ENCODE results near the gene SNAPIN. TPM values are rescaled to one million over a fixed set of nuclear protein-coding genes. Genes with fewer than 3 reads are reported as not detected.

SNAPIN gene
- total RNA-seq, 1 donor from 2014 or later = 31.1 TPM

GRCh38 chr1:153699768-153700167, 41.3 kb downstream of the SNAPIN start:
- H3K27ac Mint-ChIP-seq (ENCODE audit: unreplicated experiment) = no peak overlapping the region
- TF ChIP-seq CTCF (IDR thresholded peaks at IDR 0.05) = no peak
- no peaks in the 10 kb centered on the region for H3K27me3 Mint-ChIP-seq (ENCODE audit: low read depth)
- H3K36me3 Mint-ChIP-seq (ENCODE audit: low read depth) = no peaks in the 10 kb centered on the region
- no peaks in the 10 kb centered on the region for H3K9me3 Mint-ChIP-seq (ENCODE audit: low read depth)
- DNase-seq (ENCODE audit: low spot score) = no peak
- H3K4me3 Mint-ChIP-seq (ENCODE audit: unreplicated experiment) = no peak overlapping the region
- H3K4me1 Mint-ChIP-seq (ENCODE audit: low read depth) = peaks cover 3% of the 10 kb centered on the region

- TF ChIP-seq CTCF (IDR thresholded peaks at IDR 0.05) = no peak
- Mint-ChIP-seq H3K4me3 (ENCODE audit: unreplicated experiment) (no peak overlapping the region), H3K36me3 (ENCODE audit: low read depth) (no peaks in the 10 kb centered on the region), H3K27ac (ENCODE audit: unreplicated experiment) (no peak overlapping the region), H3K27me3 (ENCODE audit: low read depth) (no peaks in the 10 kb centered on the region), H3K9me3 (ENCODE audit: low read depth) (no peaks in the 10 kb centered on the region), H3K4me1 (ENCODE audit: low read depth) (no peaks in the 10 kb centered on the region)
- DNase-seq (ENCODE audit: low spot score) = no peak
Observed at GRCh38 chr1:153705484-153705883, 47.0 kb downstream of the SNAPIN start.

- H3K4me1 Mint-ChIP-seq (ENCODE audit: low read depth) = no peaks in the 10 kb centered on the region
- no peaks in the 10 kb centered on the region for H3K27me3 Mint-ChIP-seq (ENCODE audit: low read depth)
- TF ChIP-seq CTCF (IDR thresholded peaks at IDR 0.05) = no peak
- no peak overlapping the region for H3K27ac Mint-ChIP-seq (ENCODE audit: unreplicated experiment)
- H3K36me3 Mint-ChIP-seq (ENCODE audit: low read depth) = no peaks in the 10 kb centered on the region
- no peak overlapping the region for H3K4me3 Mint-ChIP-seq (ENCODE audit: unreplicated experiment)
- DNase-seq (ENCODE audit: low spot score) = no peak
- H3K9me3 Mint-ChIP-seq (ENCODE audit: low read depth) = no peaks in the 10 kb centered on the region
Observed at GRCh38 chr1:153711026-153711425, 52.5 kb downstream of the SNAPIN start.

Small RNA genes within 50 kb of the gene (microRNA-seq; reads per million reads assigned to microRNA genes)
- not detected for gene MIR8083 (ENCODE audit: borderline number of aligned reads)

Other genes starting within 250 kb of the SNAPIN start
- not detected in 3 replicates for gene S100A7A, start 242.2 kb upstream of the SNAPIN start, total RNA-seq
- gene S100A7, start 198.1 kb upstream of the SNAPIN start, total RNA-seq = not detected in 3 replicates
- 1.4 to 12.1 TPM (median 10.9 TPM) in 3 replicates for gene S100A6, start 122.7 kb upstream of the SNAPIN start, total RNA-seq
- gene S100A5, start 117.8 kb upstream of the SNAPIN start, total RNA-seq = 0.47 to 0.94 TPM in 2 of 3 replicates, not detected in the other
- 331 to 404 TPM (median 388 TPM) in 3 replicates for gene S100A4, start 112.9 kb upstream of the SNAPIN start, total RNA-seq
- 6.5 to 10.8 TPM (median 8.7 TPM) in 3 replicates for gene S100A3, start 109.4 kb upstream of the SNAPIN start, total RNA-seq
- 15.4 to 22.2 TPM (median 18.9 TPM) in 3 replicates for gene S100A2, start 92.9 kb upstream of the SNAPIN start, total RNA-seq
- gene S100A16, start 45.6 kb upstream of the SNAPIN start, total RNA-seq = 111 to 122 TPM (median 115 TPM) in 3 replicates
- not detected in 3 replicates for gene S100A14, start 42.4 kb upstream of the SNAPIN start, total RNA-seq
- gene S100A13, start 31.2 kb upstream of the SNAPIN start, total RNA-seq = 98.2 to 113 TPM (median 98.4 TPM) in 3 replicates
- 1.2 to 1.5 TPM (median 1.3 TPM) in 3 replicates for gene S100A1, start 30.3 kb upstream of the SNAPIN start, total RNA-seq
- 44.4 to 56.9 TPM (median 47.9 TPM) in 3 replicates for gene CHTOP, start 24.6 kb upstream of the SNAPIN start, total RNA-seq
- gene ILF2, start 12.3 kb downstream of the SNAPIN start, total RNA-seq = 120 to 164 TPM (median 122 TPM) in 3 replicates
- gene NPR1, start 20.0 kb downstream of the SNAPIN start, total RNA-seq = 0.21 to 0.27 TPM in 2 of 3 replicates, not detected in the other
- 48.6 to 61.0 TPM (median 49.1 TPM) in 3 replicates for gene INTS3, start 69.3 kb downstream of the SNAPIN start, total RNA-seq
- gene SLC27A3, start 116.7 kb downstream of the SNAPIN start, total RNA-seq = 10.6 to 16.6 TPM (median 11.6 TPM) in 3 replicates